Body of pancreas (tissue), 4 donors: ENCODE results near the gene ROBO1.
A peak's percentile ranks its signal among the peaks of the same experiment; 100 is the strongest.

ENCODE experiments used
- CTCF ChIP-seq, 7 experiments: fragments of 450-650 bp in 4 of 7; fragments of 200-600 bp in 3 of 7; sonication (generic) in 3 of 7; IDR thresholded peaks; one replicate each; pipeline ENCODE4 v1.5.1; 2016 to 2019; ENCODE audit warnings: antibody characterized with exemption in 7 of 7
- POLR2A ChIP-seq, 3 donors: fragments of 450-650 bp; IDR thresholded peaks; one replicate each; pipeline ENCODE4 v1.6.1; 2016; ENCODE audit warnings: antibody characterized with exemption in 3 of 3, mild to moderate bottlenecking in 2 of 3

DNA sequence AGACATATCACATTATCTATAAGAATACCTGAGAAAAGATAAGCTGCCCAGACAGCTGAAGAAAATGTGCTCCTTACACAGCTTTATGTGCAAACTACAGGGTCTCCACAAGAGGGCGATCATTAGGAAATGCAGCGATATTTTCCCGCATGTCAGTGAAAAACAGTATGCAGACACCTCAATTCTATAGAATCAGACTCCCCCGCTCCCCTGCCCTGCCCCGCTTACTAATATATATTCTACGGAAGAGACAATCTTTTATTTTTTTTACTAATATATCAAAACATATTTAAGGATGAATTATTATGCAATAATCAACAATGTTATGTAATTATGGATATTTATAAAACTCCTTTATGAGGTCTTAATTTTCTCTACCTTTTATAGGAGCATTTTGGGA lies 681.3 kb downstream of the ROBO1 start:
- TF ChIP-seq CTCF (IDR thresholded peaks at IDR 0.05): peak; percentile 53 to 64 (median 59)
- no peak for TF ChIP-seq POLR2A (IDR thresholded peaks at IDR 0.05)
